Stimulated activated CD8-positive, alpha-beta memory T cell treated with anti-CD3 and anti-CD28 coated beads, Interleukin-2, amount 100 ng/mL, for 48 hours (primary cell): Measurements from ENCODE around the gene GRIN3B.
A peak's percentile ranks its signal among the peaks of the same experiment; 100 is the strongest.

Experiments used
- DNase-seq, 2 donors: peaks; one replicate each; pipeline ENCODE4 v3.0.0-alpha.2; 2020; ENCODE audit warnings: low read depth in 2 of 2

The GRIN3B gene

DNA sequence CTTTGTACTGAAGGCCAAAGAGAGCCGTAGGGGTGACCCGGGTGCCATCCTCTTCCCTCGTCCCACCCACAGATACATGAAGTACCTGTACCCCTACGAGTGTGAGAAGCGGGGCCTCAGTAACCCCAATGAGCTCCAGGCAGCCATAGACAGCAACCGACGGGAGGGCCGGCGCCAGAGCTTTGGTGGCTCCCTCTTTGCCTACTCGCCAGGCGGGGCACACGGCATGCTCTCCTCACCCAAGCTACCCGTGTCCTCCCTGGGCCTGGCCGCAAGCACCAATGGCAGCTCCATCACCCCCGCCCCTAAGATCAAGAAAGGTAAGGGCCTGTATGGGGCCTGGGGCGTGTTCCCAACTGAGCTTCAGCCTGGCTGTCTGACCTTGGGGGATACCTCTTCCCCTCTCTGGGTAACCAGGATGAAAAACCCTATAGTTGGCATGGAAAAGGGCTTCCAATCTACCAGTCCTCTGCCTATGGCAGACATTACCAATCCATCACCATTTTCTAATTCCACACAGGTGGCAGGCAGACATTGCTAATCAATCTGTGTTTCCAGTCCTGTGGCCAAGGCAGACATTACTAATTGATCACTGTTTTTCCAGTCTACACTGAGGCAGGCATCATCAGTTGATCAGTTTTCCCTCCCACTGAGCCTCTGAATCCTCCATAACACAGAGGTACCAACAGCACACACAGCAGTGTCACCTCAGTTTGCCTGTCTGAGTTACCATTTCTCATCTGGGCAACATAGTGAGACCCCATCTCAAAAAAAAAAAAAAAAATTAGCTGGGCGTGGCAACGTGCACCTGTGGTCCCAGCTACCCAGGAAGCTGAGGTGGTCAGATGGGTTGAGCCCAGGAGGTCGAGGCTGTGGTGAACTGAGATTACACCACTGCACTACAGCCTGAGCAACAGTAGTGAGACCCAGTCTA lies 35.2 kb upstream of the GRIN3B start:
- no peak for DNase-seq

DNA sequence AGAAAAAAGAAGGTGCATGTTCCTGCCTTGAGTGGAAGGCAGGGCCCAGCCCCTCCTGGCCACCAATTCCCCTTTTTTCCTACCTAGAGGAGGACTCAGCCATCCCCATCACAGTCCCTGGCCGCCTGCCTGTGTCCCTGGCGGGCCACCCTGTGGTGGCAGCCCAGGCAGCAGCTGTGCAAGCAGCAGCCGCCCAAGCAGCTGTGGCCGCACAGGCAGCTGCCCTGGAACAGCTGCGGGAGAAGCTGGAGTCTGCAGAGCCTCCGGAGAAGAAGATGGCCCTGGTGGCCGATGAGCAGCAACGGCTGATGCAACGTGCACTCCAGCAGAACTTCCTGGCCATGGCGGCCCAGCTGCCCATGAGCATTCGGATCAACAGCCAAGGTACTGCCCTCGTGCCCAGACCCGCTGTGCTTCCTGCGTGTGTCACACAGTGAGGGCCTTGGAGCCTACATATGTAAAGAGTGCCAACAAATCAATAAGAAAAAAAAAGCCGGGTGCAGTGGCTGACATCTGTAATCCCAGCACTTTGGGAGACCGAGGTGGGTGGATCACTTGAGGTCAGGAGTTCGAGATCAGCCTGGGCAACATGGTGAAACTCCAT lies 33.6 kb upstream of the GRIN3B start:
- no peak for DNase-seq

- DNase-seq: no peak
These were observed 29.5 kb upstream of the GRIN3B start for GRCh38 chr19:970695-971094.

- DNase-seq: no peak
These were observed 28.4 kb upstream of the GRIN3B start for GRCh38 chr19:971795-972194.

DNA sequence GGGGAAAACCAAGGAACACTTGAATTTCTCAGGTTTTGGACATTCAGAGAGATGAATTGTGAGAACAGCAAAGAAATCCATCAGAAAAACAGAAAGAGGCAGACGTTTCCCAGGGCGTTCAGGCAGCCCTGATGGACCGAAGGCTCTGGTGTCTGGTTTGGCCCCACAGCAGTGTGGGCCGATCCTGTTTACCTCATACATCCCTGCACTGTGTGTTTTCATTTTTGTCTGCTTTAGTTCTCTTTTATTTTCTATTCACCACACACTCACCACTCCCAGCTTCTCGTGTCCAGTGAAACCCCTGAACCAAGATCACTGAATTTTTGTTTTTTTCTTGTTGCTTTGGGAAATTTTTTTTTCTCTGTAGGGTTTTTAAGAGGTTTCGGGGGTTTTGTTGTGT lies 27.9 kb upstream of the GRIN3B start:
- no peak for DNase-seq

DNA sequence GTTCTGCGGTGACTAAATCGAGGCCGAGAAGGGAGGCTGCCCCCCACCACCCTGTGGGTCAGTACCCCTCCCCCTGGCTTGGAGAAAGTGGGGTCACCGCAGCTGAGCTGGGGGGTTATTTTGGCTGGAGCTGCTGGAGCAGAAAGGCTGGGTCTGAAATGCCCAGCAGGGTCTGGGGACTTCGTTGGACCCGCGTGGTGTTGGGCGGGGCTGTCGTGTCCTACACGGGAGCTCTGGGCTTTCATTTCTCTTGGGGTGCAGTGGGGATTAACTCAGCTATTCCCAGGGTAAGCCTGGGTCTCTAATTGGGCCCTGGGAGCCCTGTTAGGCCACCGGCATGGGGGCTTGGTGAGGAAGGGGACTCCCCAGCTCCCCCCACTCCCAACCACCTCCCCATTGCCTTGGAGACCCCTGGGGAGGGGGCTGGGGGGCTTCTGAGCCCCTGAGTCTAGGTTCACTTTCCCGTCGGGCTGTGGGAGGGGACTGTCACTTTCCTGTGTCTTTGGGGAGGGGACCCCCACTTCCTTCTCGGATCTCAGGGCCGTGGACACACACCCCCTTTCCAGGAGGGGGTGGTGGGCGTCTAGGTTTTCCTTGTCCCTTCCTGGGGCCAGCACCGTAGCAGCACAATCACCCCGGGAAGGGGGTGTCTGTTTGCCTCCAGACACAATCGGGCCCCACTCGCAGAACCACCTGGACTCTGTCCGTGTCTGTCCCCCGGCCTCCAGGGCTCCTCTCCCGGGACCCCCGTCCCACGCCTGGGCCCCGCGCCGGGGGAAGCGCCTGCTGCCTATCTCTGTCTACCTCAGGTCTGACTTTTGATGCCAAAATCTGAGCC lies 26.3 kb upstream of the GRIN3B start:
- DNase-seq: no peak

DNA sequence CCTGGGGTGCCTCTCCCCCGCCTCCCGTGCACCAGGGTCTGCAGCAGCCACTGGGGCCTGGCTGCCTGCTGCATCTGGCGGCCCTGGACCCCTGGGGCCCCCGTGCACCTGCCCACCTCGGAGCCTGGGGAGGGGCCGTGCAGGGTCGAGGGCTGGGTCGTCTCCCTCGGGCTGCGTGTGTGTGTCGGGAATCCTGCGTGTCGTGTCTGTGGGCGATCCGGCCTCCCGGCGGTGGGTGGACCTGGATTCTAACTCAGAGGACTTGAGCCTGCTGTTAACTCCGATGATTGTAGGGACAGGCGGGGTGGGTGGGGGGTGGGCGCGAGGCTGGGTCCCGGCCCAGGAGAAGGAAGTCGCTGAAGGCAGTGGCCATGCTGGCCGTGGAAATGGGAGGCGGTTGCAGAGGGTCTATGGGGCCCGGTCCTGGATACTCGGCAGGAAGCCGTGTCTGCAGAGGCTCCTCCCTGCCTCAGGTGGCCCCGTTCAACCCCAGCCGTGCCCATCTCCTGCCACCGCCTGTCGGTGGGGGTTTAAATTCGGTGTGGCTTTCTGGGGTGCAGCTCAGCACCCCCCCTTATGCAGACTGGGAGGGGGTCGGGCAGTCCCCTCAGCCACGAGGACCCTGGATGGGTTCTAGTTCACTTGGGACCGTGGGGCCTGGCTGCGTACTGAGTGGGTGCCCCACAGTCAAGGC lies 25.5 kb upstream of the GRIN3B start:
- DNase-seq: no peak

DNA sequence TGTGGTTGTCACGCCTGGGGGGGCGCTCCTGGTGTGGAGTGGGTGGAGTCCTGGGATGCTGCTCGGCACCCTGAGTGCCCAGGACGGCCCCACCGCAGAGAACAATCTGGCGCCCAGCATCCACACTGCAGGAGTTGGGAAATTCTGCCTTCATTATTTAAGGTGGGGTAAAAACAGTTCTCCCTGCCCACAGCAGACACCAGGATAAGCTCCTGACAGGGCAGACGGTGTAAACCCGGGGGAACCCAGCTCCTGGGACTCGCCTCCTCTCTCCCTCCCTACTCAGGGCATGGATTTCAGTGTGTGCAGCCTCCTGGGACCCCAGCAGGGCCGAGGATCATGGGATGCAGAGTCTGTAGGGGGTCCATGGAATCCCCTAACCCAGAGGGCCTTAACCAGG lies 23.7 kb upstream of the GRIN3B start:
- no peak for DNase-seq

- DNase-seq: no peak
These were observed 23.2 kb upstream of the GRIN3B start for GRCh38 chr19:977058-977464.

GRCh38 chr19:979318-979741 lies 20.9 kb upstream of the GRIN3B start:
- DNase-seq: no peak

DNA sequence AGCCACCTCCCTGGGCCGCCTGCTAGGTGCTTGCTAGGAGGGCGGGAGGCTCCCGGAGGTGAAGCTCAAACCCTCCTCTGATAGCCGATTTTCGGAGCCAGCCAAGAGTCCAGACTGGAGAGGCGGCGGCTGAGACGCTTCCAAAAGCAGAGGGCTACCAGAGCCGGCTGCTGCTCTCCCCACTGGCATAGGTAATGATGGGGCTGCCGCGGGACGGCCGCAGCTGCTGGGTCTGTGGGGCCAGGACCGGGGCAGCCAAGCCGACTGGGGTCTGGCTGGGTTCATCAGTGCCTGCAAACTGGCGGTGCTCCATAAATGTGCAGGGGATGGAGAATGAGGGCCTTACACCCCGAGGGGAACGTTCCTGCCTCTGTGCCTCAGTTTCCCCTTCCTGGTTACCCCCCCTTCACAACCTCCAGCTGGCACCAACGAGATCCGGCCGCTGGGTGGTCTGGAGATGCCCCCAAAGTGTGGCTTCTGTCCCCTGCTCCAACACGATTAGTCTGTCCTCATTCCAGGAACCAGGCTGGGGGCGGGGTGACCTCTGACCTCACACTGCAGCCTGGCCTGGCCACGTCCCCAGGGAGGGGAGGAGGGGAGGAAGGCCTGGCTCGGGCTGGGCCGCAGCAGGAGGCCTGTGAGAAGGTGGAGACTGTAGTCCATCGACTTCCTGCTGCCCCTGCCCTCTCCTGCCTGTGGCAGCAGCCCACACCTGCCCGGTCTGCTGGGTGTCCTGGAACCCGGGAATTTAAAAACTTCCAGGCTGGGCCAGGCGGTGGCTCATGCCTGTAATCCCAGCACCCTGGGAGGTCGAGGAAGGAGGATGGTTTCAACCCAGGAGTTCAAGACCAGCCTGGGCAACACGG lies 19.9 kb upstream of the GRIN3B start:
- no peak for DNase-seq

DNA sequence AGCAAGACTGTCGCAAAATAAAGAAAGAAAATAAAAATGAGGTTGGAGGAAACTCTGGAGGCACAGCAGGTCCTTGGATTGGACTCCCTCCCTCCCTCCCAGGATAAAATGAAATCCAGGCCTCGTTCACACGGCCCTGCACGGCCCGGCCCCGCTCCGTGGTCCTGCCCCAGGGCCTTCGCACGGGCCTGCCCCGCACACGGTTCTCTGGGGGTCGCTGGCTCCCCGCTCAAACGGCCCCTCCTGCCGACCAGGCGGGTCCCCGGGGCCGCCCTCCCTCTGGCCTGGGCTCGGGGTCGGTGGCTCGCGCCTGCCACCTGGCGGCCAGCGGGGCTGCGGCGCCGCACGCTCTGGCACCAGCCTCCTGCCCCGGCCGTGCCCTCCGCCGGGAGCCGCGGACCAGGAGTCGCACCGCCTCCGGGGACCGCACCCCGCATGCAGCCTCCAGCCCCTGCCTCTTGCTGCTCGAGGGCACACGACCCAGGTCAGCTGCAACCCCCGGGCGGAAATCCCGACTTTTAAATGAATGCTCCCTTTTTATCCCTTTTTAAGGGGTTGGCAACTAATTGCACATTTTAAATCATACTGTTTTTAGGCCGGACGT lies 17.6 kb upstream of the GRIN3B start:
- DNase-seq: peak; percentile 70 to 74

DNA sequence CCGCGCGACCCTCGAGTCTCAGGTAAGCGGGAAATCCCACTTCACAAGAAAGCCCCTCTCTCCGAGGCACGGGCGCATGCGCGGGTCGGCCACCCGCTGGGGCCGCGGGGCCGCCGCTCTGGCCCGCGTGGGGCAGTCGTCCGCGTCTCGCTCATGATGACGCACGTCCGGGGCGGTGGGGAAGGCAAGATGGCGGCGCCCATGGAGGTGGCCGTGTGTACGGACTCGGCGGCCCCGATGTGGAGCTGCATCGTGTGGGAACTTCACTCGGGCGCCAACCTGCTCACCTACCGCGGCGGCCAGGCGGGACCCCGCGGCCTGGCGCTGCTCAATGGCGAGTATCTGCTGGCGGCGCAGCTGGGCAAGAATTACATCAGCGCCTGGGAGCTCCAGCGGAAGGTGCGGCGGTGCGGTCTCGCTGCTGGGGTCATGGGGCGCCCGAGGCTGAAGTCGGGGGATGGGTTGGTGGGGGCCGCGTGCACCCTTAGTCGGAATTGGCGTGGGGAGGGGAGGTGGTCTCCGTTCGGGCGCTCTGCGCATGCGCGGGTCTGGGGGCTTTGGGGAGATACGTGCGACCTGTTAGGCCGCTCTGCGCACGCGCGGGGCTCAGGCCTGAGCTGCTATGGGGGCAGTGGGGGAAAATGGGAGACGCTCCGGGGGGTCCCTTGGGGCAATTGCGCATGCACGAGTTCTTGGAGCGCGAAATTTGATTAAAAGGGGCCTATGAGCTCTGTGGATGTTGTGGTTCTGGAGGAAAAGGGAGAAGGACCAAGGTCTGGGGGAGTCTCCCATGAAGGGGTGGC lies 15.9 kb upstream of the GRIN3B start, which contains the start of gene WDR18:
TSS of gene WDR18 (plus strand) at position 181 of the 803 bp plus-strand sequence. CDS start at position 190, 9 bp downstream.
- DNase-seq: peak; percentile 89 to 91

DNA sequence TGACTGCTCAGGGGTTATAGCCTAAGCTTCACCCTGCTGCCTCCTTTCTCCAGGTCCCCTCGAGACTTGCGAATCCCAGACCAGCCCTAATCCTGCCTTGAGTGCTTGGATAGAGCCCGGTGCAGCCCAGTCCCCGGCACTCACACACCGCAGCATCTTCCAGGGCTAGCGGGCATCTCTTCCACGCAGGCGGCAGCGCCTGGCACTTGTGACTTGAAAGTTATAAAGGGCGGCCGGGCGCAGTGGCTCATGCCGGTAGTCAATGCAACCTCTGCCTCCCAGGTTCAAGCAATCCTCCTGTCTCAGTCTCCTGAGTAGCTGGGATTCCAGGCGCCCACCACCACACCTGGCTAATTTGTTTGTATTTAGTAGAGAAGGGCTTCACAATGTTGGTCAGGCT lies 14.1 kb upstream of the GRIN3B start:
- DNase-seq: no peak

GRCh38 chr19:988081-988480 lies 12.1 kb upstream of the GRIN3B start:
- no peak for DNase-seq

DNA sequence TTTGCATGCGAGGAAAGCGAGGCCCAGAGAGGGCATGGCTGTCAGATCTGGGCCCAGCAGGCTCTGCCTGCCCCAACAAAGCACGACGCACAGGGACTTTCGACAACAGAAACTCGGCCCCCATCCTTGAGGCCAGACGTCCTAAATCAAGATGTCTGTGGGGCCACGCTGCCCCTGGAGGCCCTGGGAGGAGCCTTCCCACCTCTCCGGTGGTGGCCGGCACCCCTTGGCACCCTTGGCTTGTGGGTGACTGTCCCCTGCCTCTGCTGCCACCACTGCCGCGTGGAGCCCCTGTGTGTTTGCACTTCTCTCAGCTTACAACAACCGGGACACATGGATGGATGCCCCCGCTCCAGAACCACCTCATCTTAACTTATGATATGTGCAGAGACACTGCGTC lies 11.7 kb upstream of the GRIN3B start:
- no peak for DNase-seq

GRCh38 chr19:989381-990081 lies 10.7 kb upstream of the GRIN3B start:
- DNase-seq: no peak

DNA sequence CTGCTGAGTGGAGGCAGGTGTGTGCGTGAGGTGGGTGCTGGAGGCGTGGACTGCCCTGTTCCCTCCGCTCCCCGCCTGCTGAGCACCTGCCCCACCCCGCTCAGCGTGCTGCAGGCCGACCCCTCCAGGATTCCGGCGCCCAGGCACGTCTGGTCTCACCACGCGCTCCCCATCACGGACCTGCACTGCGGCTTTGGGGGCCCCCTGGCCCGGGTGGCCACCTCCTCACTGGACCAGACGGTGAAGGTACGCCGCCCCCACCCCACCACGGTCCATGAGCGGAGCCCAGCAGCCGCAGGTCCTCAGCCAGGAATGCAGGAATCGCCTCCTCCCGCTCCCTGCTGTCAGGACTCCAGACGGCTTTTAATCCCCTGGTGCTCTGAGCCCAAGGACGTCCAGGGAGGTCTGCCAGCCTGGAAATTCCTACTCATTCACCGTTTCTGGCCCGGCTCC lies 10.1 kb upstream of the GRIN3B start:
- no peak for DNase-seq

GRCh38 chr19:990746-991145 lies 9.5 kb upstream of the GRIN3B start:
- no peak for DNase-seq
